SK-N-SH (cell line): ENCODE data around the gene PDZD2. TPM values are rescaled to one million over a fixed set of nuclear protein-coding genes. Genes with fewer than 3 reads are reported as not detected.

ENCODE experiments used
- CTCF ChIA-PET: fragments of 300-600, 350-600 bp; formaldehyde crosslinking; extraction: SDS; loops from one replicate; lab custom pipeline; 2021; lab: Yijun Ruan, JAX
- POLR2A ChIA-PET: fragments of 350-600 bp; sonication (Branson Sonifier 250); formaldehyde crosslinking; extraction: SDS; loops from one replicate; lab custom pipeline; 2020; ENCODE audit warnings: antibody characterized with exemption, inconsistent platforms; lab: Yijun Ruan, JAX
- DNase-seq: peaks from one replicate; pipeline ENCODE4 v3.0.0; 2012
- H2AFZ ChIP-seq: fragments of 200-600 bp; sonication (generic); 2 replicates; pipeline ENCODE4 v1.8.1; 2016; ENCODE audit warnings: antibody characterized with exemption, mild to moderate bottlenecking, low read depth
- H3F3A ChIP-seq: fragments of 200-600 bp; sonication (generic); replicated peaks from 2 replicates; pipeline ENCODE3; 2016; ENCODE audit warnings: antibody characterized with exemption, mild to moderate bottlenecking; ENCODE audit not compliant: insufficient read depth
- H3K27ac ChIP-seq, 2 experiments: fragments of 200-500 bp in 1 of 2; fragments of 200-600 bp in 1 of 2; sonication (Bioruptor generic) in 1 of 2; sonication (generic), shearing (Covaris generic) in 1 of 2; 2 replicates each; pipeline versions ENCODE4 v1.5.1 to v1.6.1; 2014 to 2016; ENCODE audit warnings: low read depth in 2 of 2, inconsistent platforms in 1 of 2, low read length in 1 of 2, mild to moderate bottlenecking in 1 of 2, mixed read lengths in 1 of 2
- H3K27me3 ChIP-seq: fragments of 200-600 bp; sonication (generic), shearing (Covaris generic); 2 replicates; pipeline ENCODE4 v1.6.1; 2016; ENCODE audit warnings: mixed run types; ENCODE audit not compliant: insufficient read depth
- H3K36me3 ChIP-seq, 2 experiments: fragments of 200-500 bp in 1 of 2; fragments of 200-600 bp in 1 of 2; sonication (Bioruptor generic) in 1 of 2; sonication (generic) in 1 of 2; replicated peaks in 1 of 2; 2 replicates each; pipeline versions ENCODE3 to v1.5.1; 2014 to 2016; ENCODE audit warnings: low read length in 1 of 2, mild to moderate bottlenecking in 1 of 2; ENCODE audit not compliant: insufficient read depth in 2 of 2, control insufficient read depth in 1 of 2
- H3K4me1 ChIP-seq, 2 experiments: fragments of 200-500 bp in 1 of 2; fragments of 200-600 bp in 1 of 2; sonication (Bioruptor generic) in 1 of 2; sonication (generic), shearing (Covaris generic) in 1 of 2; 2 replicates each; pipeline versions ENCODE4 v1.5.1 to v1.6.1; 2014 to 2016; ENCODE audit warnings: low read depth in 1 of 2, low read length in 1 of 2, mixed run types in 1 of 2; ENCODE audit not compliant: insufficient read depth in 2 of 2, control insufficient read depth in 1 of 2
- H3K4me2 ChIP-seq: fragments of 200-600 bp; sonication (generic), shearing (Covaris generic); 2 replicates; pipeline ENCODE4 v1.6.1; 2017; ENCODE audit warnings: mixed run types
- H3K4me3 ChIP-seq, 2 experiments: fragments of 200-500 bp in 1 of 2; fragments of 200-600 bp in 1 of 2; sonication (Bioruptor generic) in 1 of 2; sonication (generic), shearing (Covaris generic) in 1 of 2; 2 replicates each; pipeline versions ENCODE4 v1.5.1 to v1.8.1; 2014 to 2016; ENCODE audit warnings: low read depth in 2 of 2, inconsistent platforms in 1 of 2, low read length in 1 of 2, mild to moderate bottlenecking in 1 of 2, mixed read lengths in 1 of 2, moderate library complexity in 1 of 2
- H3K79me2 ChIP-seq: fragments of 200-600 bp; sonication (generic); 2 replicates; pipeline ENCODE4 v1.8.1; 2017; ENCODE audit warnings: mild to moderate bottlenecking; ENCODE audit not compliant: insufficient read depth
- H3K9ac ChIP-seq: fragments of 200-600 bp; sonication (generic); 2 replicates; pipeline ENCODE4 v1.6.1; 2017; ENCODE audit warnings: mixed run types
- H3K9me2 ChIP-seq: fragments of 200-600 bp; sonication (generic); 2 replicates; pipeline ENCODE4 v1.6.1; 2017; ENCODE audit warnings: mixed run types
- H3K9me3 ChIP-seq: fragments of 200-600 bp; sonication (generic); 2 replicates; pipeline ENCODE4 v1.6.1; 2017; ENCODE audit warnings: mixed run types, mild to moderate bottlenecking, moderate library complexity
- H4K20me1 ChIP-seq: fragments of 200-600 bp; sonication (generic); 2 replicates; pipeline ENCODE4 v1.6.1; 2017; ENCODE audit warnings: mild to moderate bottlenecking, mixed run types; ENCODE audit not compliant: insufficient read depth
- CHD2 ChIP-seq: fragments of 150-350 bp; IDR thresholded peaks from 2 replicates; pipeline ENCODE4 v1.6.1; 2018; ENCODE audit warnings: low read length; ENCODE audit not compliant: partially characterized antibody
- EZH2phosphoT487 ChIP-seq: fragments of 200-600 bp; sonication (generic); IDR thresholded peaks from 2 replicates; pipeline ENCODE4 v1.6.1; 2017; ENCODE audit warnings: low read depth, mixed run types, mild to moderate bottlenecking, antibody characterized with exemption, moderate library complexity, borderline replicate concordance
- FOXJ3 ChIP-seq: sonication (generic); formaldehyde crosslinking; IDR thresholded peaks from 2 replicates; pipeline ENCODE4 v1.5.1; 2020; ENCODE audit warnings: mild to moderate bottlenecking, missing genetic modification reagents
- GABPA ChIP-seq: IDR thresholded peaks from 2 replicates; pipeline ENCODE4 v1.4.0; 2012; ENCODE audit warnings: low read depth, mild to moderate bottlenecking
- GATA2 ChIP-seq: sonication (generic); formaldehyde crosslinking; IDR thresholded peaks from 2 replicates; pipeline ENCODE4 v1.5.0; 2020; ENCODE audit warnings: mild to moderate bottlenecking, missing genetic modification reagents
- MEF2A ChIP-seq: IDR thresholded peaks from 2 replicates; pipeline ENCODE4 v1.4.0; 2012; ENCODE audit warnings: low read depth, borderline replicate concordance
- MXI1 ChIP-seq: IDR thresholded peaks from 2 replicates; pipeline ENCODE4 v1.6.1; 2012; ENCODE audit warnings: mild to moderate bottlenecking, low read depth, low read length, improper control_type of control experiment
- NFIC ChIP-seq: IDR thresholded peaks from 2 replicates; pipeline ENCODE4 v1.4.0; 2012; ENCODE audit warnings: borderline replicate concordance
- NRF1 ChIP-seq: IDR thresholded peaks from 2 replicates; pipeline ENCODE4 v1.6.1; 2012; ENCODE audit warnings: low read depth, mild to moderate bottlenecking, low read length
- POLR2AphosphoS5 ChIP-seq: IDR thresholded peaks from 2 replicates; pipeline ENCODE4 v1.6.1; 2012; ENCODE audit warnings: low read depth, low read length
- RAD21 ChIP-seq: IDR thresholded peaks from 2 replicates; pipeline ENCODE4 v1.6.1; 2012; ENCODE audit warnings: mild to moderate bottlenecking, low read length
- RFX5 ChIP-seq: IDR thresholded peaks from 2 replicates; pipeline ENCODE4 v1.6.1; 2012; ENCODE audit warnings: mild to moderate bottlenecking, improper control_type of control experiment, low read length
- SIN3A ChIP-seq: IDR thresholded peaks from 2 replicates; pipeline ENCODE4 v1.6.1; 2012; ENCODE audit warnings: low read depth, mild to moderate bottlenecking, low read length, moderate library complexity, borderline replicate concordance
- SMC3 ChIP-seq: IDR thresholded peaks from 2 replicates; pipeline ENCODE4 v1.6.1; 2012; ENCODE audit warnings: low read depth, low read length, improper control_type of control experiment
- TEAD4 ChIP-seq: IDR thresholded peaks from 2 replicates; pipeline ENCODE4 v1.4.0; 2012; ENCODE audit warnings: mild to moderate bottlenecking, borderline replicate concordance; ENCODE audit not compliant: insufficient read depth
- YY1 ChIP-seq: IDR thresholded peaks from 2 replicates; pipeline ENCODE4 v1.4.0; 2012; ENCODE audit warnings: low read depth, mild to moderate bottlenecking
- WGBS: methylation state at CpG from one replicate; pipeline ENCODE4 v1.1.6; 2017; ENCODE audit warnings: low lambda C conversion rate; 5-methylcytosine and 5-hydroxymethylcytosine counted together
- polyA plus RNA-seq, 3 experiments: library from polyadenylated mRNA; depleted of rRNA; stranded (reverse); fragments of >200 nt; gene quantifications; 2 replicates each; pipeline ENCODE4 v1.2.3, GENCODE V29; 2012
- TF ChIP-seq, protein P1 (sequence below): IDR thresholded peaks from 2 replicates; pipeline ENCODE4 v1.4.0; 2012; ENCODE audit warnings: low read depth
- TF ChIP-seq, protein P2 (sequence below): IDR thresholded peaks from 2 replicates; pipeline ENCODE4 v1.4.0; 2012; ENCODE audit warnings: low read depth, borderline replicate concordance
- TF ChIP-seq, protein P3 (sequence below): fragments of 200-600 bp; sonication (generic); IDR thresholded peaks from 2 replicates; pipeline ENCODE4 v1.6.1; 2017; ENCODE audit warnings: antibody characterized with exemption, mild to moderate bottlenecking, moderate library complexity
- TF ChIP-seq, protein P4 (sequence below): fragments of 150-350 bp; IDR thresholded peaks from 2 replicates; pipeline ENCODE4 v1.6.1; 2016; ENCODE audit warnings: mild to moderate bottlenecking, low read depth, low read length
- TF ChIP-seq, protein P5 (sequence below): fragments of 150-350 bp; IDR thresholded peaks from 2 replicates; pipeline ENCODE4 v1.6.1; 2017; ENCODE audit warnings: antibody characterized with exemption, low read length, low read depth, borderline replicate concordance

The PDZD2 gene
- polyA plus RNA-seq, 1 of the 3 experiments (the other 2 are of a cell fraction), result 0.13 TPM

DNA sequence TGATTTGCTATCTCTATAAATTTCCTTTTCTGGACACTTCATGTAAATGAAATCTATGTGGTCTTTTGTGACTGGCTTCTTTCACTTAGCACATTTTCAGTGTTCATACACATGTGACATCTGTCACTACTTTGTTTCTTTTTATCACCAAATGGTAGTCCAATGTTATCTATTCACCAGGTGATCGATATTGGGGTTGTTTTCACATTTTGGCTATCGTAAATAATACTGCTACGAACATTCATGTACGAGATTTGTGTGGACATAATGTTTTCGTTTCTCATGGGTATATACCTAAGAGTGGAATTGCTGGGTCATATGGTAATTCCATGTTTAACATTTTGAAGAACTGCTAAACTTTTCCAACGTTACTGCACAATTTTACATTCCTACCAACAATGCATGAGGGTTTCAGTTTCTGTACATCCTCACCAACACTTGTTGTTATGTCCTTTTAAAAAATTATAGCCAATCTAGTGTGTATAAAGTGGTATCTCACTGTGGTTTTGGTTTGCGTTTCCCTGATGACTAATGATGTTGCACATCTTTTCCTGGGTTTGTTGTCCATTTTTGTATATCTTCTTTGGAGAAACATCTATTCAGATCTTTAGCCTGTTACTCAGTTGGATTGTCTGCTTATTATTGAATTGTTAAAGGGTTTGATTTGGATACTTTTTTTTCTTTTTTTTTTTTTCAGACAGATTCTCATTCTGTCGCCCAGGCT, 263.0 kb downstream of the PDZD2 start:
- Histone ChIP-seq H3K4me1 (no peaks in the 10 kb centered on the region), H3K27me3 (no peaks in the 10 kb centered on the region), H3K79me2 (no peaks in the 10 kb centered on the region), H3K9ac (no peak overlapping the region), H3K36me3 (no peaks in the 10 kb centered on the region), H3K9me3 (no peaks in the 10 kb centered on the region), H3K4me3 (no peak overlapping the region), H3K4me2 (no peak overlapping the region), H3F3A (no peaks in the 10 kb centered on the region), H3K9me2 (no peaks in the 10 kb centered on the region), H3K27ac (no peak overlapping the region), H4K20me1 (no peaks in the 10 kb centered on the region), H2AFZ (no peak overlapping the region)
- CTCF ChIA-PET, result interaction anchor here (0.6 kb wide), 1 partner anchor 172 kb away, joined by 3 read pairs; no protein-coding TSS in a partner anchor
- TF ChIP-seq SMC3, result no peak
- no peak for TF ChIP-seq RAD21
- no peak for TF ChIP-seq EZH2phosphoT487
- TF ChIP-seq, protein P1, sequence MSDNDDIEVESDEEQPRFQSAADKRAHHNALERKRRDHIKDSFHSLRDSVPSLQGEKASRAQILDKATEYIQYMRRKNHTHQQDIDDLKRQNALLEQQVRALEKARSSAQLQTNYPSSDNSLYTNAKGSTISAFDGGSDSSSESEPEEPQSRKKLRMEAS, result no peak
- no peak for TF ChIP-seq GABPA
- TF ChIP-seq, protein P2, sequence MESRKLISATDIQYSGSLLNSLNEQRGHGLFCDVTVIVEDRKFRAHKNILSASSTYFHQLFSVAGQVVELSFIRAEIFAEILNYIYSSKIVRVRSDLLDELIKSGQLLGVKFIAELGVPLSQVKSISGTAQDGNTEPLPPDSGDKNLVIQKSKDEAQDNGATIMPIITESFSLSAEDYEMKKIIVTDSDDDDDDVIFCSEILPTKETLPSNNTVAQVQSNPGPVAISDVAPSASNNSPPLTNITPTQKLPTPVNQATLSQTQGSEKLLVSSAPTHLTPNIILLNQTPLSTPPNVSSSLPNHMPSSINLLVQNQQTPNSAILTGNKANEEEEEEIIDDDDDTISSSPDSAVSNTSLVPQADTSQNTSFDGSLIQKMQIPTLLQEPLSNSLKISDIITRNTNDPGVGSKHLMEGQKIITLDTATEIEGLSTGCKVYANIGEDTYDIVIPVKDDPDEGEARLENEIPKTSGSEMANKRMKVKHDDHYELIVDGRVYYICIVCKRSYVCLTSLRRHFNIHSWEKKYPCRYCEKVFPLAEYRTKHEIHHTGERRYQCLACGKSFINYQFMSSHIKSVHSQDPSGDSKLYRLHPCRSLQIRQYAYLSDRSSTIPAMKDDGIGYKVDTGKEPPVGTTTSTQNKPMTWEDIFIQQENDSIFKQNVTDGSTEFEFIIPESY, result no peak
- no peak for TF ChIP-seq FOXJ3 (CRISPR knock-in tag)
- TF ChIP-seq NRF1, result no peak
- POLR2A ChIA-PET, result no interaction called here
- 33% methylated on average over 8 of the region's 8 CpGs for WGBS
- DNase-seq, result no peak

DNA sequence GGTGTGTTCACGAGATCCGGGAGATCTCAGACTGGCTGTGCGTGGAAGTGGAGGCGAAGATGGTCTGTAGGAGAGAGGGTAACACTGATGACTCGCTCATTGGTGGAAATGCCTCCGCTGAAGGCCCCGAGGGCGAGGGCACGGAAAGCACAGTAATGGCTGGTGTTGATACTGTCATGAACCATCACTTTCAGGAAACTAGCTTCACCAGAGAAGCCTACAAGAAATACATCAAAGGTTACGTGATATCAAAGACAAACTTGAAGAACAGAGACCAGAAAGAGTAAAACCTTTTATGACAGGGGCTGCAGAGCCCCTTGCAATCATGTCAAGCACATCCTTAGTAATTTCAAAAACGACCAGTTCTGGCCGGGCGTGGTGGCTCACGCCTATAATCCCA, 269.5 kb downstream of the PDZD2 start:
- 78% methylated on average over 14 of the region's 14 CpGs for WGBS
- Histone ChIP-seq H3K27ac (no peak overlapping the region), H3K79me2 (no peaks in the 10 kb centered on the region), H3K9me3 (no peaks in the 10 kb centered on the region), H3K36me3 (no peaks in the 10 kb centered on the region), H3F3A (no peaks in the 10 kb centered on the region), H3K27me3 (no peaks in the 10 kb centered on the region), H2AFZ (no peak overlapping the region), H3K4me2 (no peak overlapping the region), H4K20me1 (no peaks in the 10 kb centered on the region), H3K9ac (no peak overlapping the region), H3K4me1 (no peaks in the 10 kb centered on the region; a peak in 1 of 4 replicates), H3K9me2 (no peaks in the 10 kb centered on the region), H3K4me3 (no peak overlapping the region)
- CTCF ChIA-PET, result interaction anchor here (0.8 to 1.0 kb wide), 3 partner anchors 167 to 278 kb away, joined by 3 to 5 read pairs (median 4); no protein-coding TSS in a partner anchor
- POLR2A ChIA-PET, result no interaction called here
- no peak for TF ChIP-seq YY1
- no peak for TF ChIP-seq GABPA
- no peak for TF ChIP-seq SIN3A
- TF ChIP-seq, protein P3, sequence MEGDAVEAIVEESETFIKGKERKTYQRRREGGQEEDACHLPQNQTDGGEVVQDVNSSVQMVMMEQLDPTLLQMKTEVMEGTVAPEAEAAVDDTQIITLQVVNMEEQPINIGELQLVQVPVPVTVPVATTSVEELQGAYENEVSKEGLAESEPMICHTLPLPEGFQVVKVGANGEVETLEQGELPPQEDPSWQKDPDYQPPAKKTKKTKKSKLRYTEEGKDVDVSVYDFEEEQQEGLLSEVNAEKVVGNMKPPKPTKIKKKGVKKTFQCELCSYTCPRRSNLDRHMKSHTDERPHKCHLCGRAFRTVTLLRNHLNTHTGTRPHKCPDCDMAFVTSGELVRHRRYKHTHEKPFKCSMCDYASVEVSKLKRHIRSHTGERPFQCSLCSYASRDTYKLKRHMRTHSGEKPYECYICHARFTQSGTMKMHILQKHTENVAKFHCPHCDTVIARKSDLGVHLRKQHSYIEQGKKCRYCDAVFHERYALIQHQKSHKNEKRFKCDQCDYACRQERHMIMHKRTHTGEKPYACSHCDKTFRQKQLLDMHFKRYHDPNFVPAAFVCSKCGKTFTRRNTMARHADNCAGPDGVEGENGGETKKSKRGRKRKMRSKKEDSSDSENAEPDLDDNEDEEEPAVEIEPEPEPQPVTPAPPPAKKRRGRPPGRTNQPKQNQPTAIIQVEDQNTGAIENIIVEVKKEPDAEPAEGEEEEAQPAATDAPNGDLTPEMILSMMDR, result no peak
- TF ChIP-seq FOXJ3 (CRISPR knock-in tag), result no peak
- TF ChIP-seq GATA2 (CRISPR knock-in tag), result no peak
- TF ChIP-seq TEAD4, result no peak
- no peak for TF ChIP-seq CHD2
- no peak for TF ChIP-seq MXI1
- TF ChIP-seq, protein P4, sequence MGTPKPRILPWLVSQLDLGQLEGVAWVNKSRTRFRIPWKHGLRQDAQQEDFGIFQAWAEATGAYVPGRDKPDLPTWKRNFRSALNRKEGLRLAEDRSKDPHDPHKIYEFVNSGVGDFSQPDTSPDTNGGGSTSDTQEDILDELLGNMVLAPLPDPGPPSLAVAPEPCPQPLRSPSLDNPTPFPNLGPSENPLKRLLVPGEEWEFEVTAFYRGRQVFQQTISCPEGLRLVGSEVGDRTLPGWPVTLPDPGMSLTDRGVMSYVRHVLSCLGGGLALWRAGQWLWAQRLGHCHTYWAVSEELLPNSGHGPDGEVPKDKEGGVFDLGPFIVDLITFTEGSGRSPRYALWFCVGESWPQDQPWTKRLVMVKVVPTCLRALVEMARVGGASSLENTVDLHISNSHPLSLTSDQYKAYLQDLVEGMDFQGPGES, result no peak
- TF ChIP-seq MEF2A, result no peak
- TF ChIP-seq RFX5, result no peak
- TF ChIP-seq POLR2AphosphoS5, result no peak
- no peak for TF ChIP-seq NFIC
- TF ChIP-seq SMC3, result no peak
- TF ChIP-seq, protein P5, sequence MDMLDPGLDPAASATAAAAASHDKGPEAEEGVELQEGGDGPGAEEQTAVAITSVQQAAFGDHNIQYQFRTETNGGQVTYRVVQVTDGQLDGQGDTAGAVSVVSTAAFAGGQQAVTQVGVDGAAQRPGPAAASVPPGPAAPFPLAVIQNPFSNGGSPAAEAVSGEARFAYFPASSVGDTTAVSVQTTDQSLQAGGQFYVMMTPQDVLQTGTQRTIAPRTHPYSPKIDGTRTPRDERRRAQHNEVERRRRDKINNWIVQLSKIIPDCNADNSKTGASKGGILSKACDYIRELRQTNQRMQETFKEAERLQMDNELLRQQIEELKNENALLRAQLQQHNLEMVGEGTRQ, result no peak
- DNase-seq, result no peak
